ENCODE data around the gene SLX1B.
"Not testable (repeated sequence)": the region's sequence is repeated elsewhere in the genome, so short reads cannot be mapped to it uniquely, and the experiment has no call there.

GRCh38 chr16:29469660-29470059, 15.3 kb downstream of the SLX1B start:
- not testable (repeated sequence) for TF ChIP-seq POLR2AphosphoS5 (IDR thresholded peaks at IDR 0.05; ENCODE audit: borderline replicate concordance, low read depth, low read length); EZH2 (IDR thresholded peaks at IDR 0.05); FOXP2 (optimal IDR thresholded peaks at IDR 0.05; ENCODE audit: control extremely low read depth, extremely low read length, insufficient read depth)
